GM19035 (cell line): Measurements from ENCODE around the gene GID4.

Source experiments
- ATAC-seq: cut with Tn5 transposase; IDR thresholded peaks from one replicate; pipeline ENCODE4 v1.9.1; 2021; ENCODE audit not compliant: unreplicated experiment

GID4 gene

GRCh38 chr17:18016426-18016825 lies 22.8 kb upstream of the GID4 start:
- ATAC-seq: no peak

- no peak for ATAC-seq
Measured at GRCh38 chr17:18017958-18018357, 21.2 kb upstream of the GID4 start.

GRCh38 chr17:18018411-18018921 lies 20.7 kb upstream of the GID4 start:
- no peak for ATAC-seq

- ATAC-seq: no peak
Measured at GRCh38 chr17:18019838-18020154, 19.4 kb upstream of the GID4 start.

GRCh38 chr17:18020971-18021370 lies 18.2 kb upstream of the GID4 start:
- ATAC-seq: no peak

- no peak for ATAC-seq
Measured at GRCh38 chr17:18021372-18021771, 17.8 kb upstream of the GID4 start.

- peak; percentile 77 for ATAC-seq
Measured at GRCh38 chr17:18025241-18025944, 13.8 kb upstream of the GID4 start.

- ATAC-seq: peak; percentile 31
Measured at GRCh38 chr17:18025945-18026776, 13.0 kb upstream of the GID4 start.

- no peak for ATAC-seq
Measured at GRCh38 chr17:18027280-18027679, 11.9 kb upstream of the GID4 start.

GRCh38 chr17:18028114-18028951 lies 10.9 kb upstream of the GID4 start:
- ATAC-seq: no peak

GRCh38 chr17:18028952-18029540 lies 10.2 kb upstream of the GID4 start:
- ATAC-seq: no peak

GRCh38 chr17:18031955-18032354 lies 7.3 kb upstream of the GID4 start:
- ATAC-seq: no peak

- ATAC-seq: peak; percentile 79
Measured at GRCh38 chr17:18033442-18034099, 5.6 kb upstream of the GID4 start.

- ATAC-seq: no peak
Measured at GRCh38 chr17:18035704-18036103, 3.5 kb upstream of the GID4 start.

GRCh38 chr17:18037486-18037885 lies 1.7 kb upstream of the GID4 start:
- no peak for ATAC-seq

- no peak for ATAC-seq
Measured at GRCh38 chr17:18038149-18038850, 908 bp upstream of the GID4 start.

- ATAC-seq: peak; percentile 31
Measured at GRCh38 chr17:18039535-18040260, 490 bp downstream of the GID4 start.

- no peak for ATAC-seq
Measured at GRCh38 chr17:18040261-18040858, 1.2 kb downstream of the GID4 start.

GRCh38 chr17:18041776-18042175 lies 2.6 kb downstream of the GID4 start:
- no peak for ATAC-seq
